Uterus (tissue), 2 donors: Measurements from ENCODE around the gene MED13L.

Source experiments
- POLR2A ChIP-seq, 2 donors: fragments of 450-650 bp; IDR thresholded peaks; one replicate each; pipeline ENCODE4 v1.6.1; 2016; ENCODE audit warnings: antibody characterized with exemption in 2 of 2, mild to moderate bottlenecking in 1 of 2, moderate library complexity in 1 of 2
- TF ChIP-seq, protein P1 (sequence below), 4 experiments: fragments of 200-600 bp in 2 of 4; fragments of 450-650 bp in 2 of 4; sonication (generic) in 2 of 4; IDR thresholded peaks; one replicate each; pipeline ENCODE4 v1.5.1; 2016 to 2019; ENCODE audit warnings: antibody characterized with exemption in 4 of 4, mild to moderate bottlenecking in 2 of 4, moderate library complexity in 1 of 4

DNA sequence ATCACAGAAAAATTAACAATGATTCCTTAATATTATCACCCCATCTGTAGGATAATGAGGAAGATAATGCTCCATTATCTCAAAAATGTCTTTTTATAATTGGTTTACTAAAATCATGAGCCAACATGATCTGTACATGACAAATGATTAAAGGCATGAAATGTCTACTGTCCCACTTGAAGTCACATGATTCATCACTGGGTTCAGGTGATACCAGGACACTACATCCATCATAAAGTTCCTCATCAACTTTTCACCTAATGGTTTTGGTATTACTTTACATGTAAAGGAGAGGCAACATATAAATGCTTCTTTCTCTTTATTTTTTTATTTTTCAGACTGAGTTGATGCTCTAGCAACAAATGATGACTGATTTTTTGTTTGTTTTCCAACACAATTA, 313.3 kb downstream of the MED13L start:
- TF ChIP-seq, protein P1, sequence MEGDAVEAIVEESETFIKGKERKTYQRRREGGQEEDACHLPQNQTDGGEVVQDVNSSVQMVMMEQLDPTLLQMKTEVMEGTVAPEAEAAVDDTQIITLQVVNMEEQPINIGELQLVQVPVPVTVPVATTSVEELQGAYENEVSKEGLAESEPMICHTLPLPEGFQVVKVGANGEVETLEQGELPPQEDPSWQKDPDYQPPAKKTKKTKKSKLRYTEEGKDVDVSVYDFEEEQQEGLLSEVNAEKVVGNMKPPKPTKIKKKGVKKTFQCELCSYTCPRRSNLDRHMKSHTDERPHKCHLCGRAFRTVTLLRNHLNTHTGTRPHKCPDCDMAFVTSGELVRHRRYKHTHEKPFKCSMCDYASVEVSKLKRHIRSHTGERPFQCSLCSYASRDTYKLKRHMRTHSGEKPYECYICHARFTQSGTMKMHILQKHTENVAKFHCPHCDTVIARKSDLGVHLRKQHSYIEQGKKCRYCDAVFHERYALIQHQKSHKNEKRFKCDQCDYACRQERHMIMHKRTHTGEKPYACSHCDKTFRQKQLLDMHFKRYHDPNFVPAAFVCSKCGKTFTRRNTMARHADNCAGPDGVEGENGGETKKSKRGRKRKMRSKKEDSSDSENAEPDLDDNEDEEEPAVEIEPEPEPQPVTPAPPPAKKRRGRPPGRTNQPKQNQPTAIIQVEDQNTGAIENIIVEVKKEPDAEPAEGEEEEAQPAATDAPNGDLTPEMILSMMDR (IDR thresholded peaks at IDR 0.05): no peak
- no peak for TF ChIP-seq POLR2A (IDR thresholded peaks at IDR 0.05)
